HG03045 (cell line): ENCODE results near the gene FAM78A.

ENCODE experiments used
- ATAC-seq: cut with Tn5 transposase; IDR thresholded peaks from one replicate; pipeline ENCODE4 v1.9.1; 2021; ENCODE audit warnings: mild to moderate bottlenecking, moderate library complexity; ENCODE audit not compliant: unreplicated experiment

Gene FAM78A

GRCh38 chr9:131240047-131240921 is 36.0 kb downstream of the FAM78A start:
- no peak for ATAC-seq

- no peak for ATAC-seq
Observed at GRCh38 chr9:131239161-131239975, 36.9 kb downstream of the FAM78A start.

GRCh38 chr9:131238402-131239021 is 37.8 kb downstream of the FAM78A start:
- ATAC-seq = peak; percentile 18

GRCh38 chr9:131237931-131238401 is 38.3 kb downstream of the FAM78A start:
- ATAC-seq = peak; percentile 84

- no peak for ATAC-seq
Observed at GRCh38 chr9:131237291-131237690, 39.0 kb downstream of the FAM78A start.

GRCh38 chr9:131236761-131237160 is 39.5 kb downstream of the FAM78A start:
- no peak for ATAC-seq

GRCh38 chr9:131236161-131236560 is 40.1 kb downstream of the FAM78A start:
- ATAC-seq = no peak

GRCh38 chr9:131235480-131235851 is 40.8 kb downstream of the FAM78A start:
- no peak for ATAC-seq

- ATAC-seq = no peak
Observed at GRCh38 chr9:131234799-131235479, 41.4 kb downstream of the FAM78A start.

GRCh38 chr9:131233995-131234394 is 42.3 kb downstream of the FAM78A start:
- no peak for ATAC-seq

- no peak for ATAC-seq
Observed at GRCh38 chr9:131233556-131233955, 42.8 kb downstream of the FAM78A start.

GRCh38 chr9:131228988-131229387 is 47.3 kb downstream of the FAM78A start:
- no peak for ATAC-seq

- no peak for ATAC-seq
Observed at GRCh38 chr9:131227959-131228460, 48.3 kb downstream of the FAM78A start.

- no peak for ATAC-seq
Observed at GRCh38 chr9:131227112-131227958, 49.0 kb downstream of the FAM78A start.

- ATAC-seq = no peak
Observed at GRCh38 chr9:131226226-131226625, 50.1 kb downstream of the FAM78A start.

GRCh38 chr9:131222460-131222859 is 53.9 kb downstream of the FAM78A start:
- ATAC-seq = no peak

GRCh38 chr9:131220485-131220884 is 55.8 kb downstream of the FAM78A start:
- ATAC-seq = no peak

GRCh38 chr9:131218370-131218769 is 57.9 kb downstream of the FAM78A start:
- ATAC-seq = no peak

GRCh38 chr9:131217331-131218031 is 58.8 kb downstream of the FAM78A start:
- no peak for ATAC-seq
